ENCODE data around the gene STRADB. TPM values are rescaled to one million over a fixed set of nuclear protein-coding genes. Genes with fewer than 3 reads are reported as not detected.

STRADB gene
- total RNA-seq, 1 experiment from 2014 or later, result 40.5 TPM

GRCh38 chr2:201520201-201520600 lies 68.7 kb downstream of the STRADB start:
- no peak overlapping the region for H3K27ac Mint-ChIP-seq
- H3K79me2 ChIP-seq (ENCODE audit: insufficient read depth, low read length), result no peaks in the 10 kb centered on the region
- H3K79me1 ChIP-seq (ENCODE audit: insufficient read depth, low read depth, low read length, poor library complexity, severe bottlenecking), result no peaks in the 10 kb centered on the region
- no peak overlapping the region for H2BK20ac ChIP-seq (ENCODE audit: low read depth, low read length, poor library complexity, severe bottlenecking)
- DNase-seq, result no peak
- H3K56ac ChIP-seq (ENCODE audit: insufficient read length, low read depth, low read length), result no peak overlapping the region
- no peak overlapping the region for H3T11ph ChIP-seq (ENCODE audit: low read length)
- H3K4me1 ChIP-seq (ENCODE audit: insufficient read depth, low read length), result no peaks in the 10 kb centered on the region
- no peak overlapping the region for H2BK5ac ChIP-seq (ENCODE audit: insufficient read length, low read length)
- TF ChIP-seq CTCF (conservative IDR thresholded peaks at IDR 0.05), result no peak
- H4K8ac ChIP-seq (replicated peaks; ENCODE audit: insufficient read length, low read depth, low read length), result no peak overlapping the region
- H2AFZ ChIP-seq (ENCODE audit: low read length), result no peak overlapping the region
- peaks cover 4% of the 10 kb centered on the region for H3K27me3 Mint-ChIP-seq (ENCODE audit: low read depth)
- H3K27me3 ChIP-seq (ENCODE audit: insufficient read depth, low read length), result no peaks in the 10 kb centered on the region
- no peaks in the 10 kb centered on the region; a peak in 1 of 7 replicates for H3K36me3 Mint-ChIP-seq (ENCODE audit: insufficient read depth in 1 of 3, low read depth in 3 of 3)
- H4K5ac ChIP-seq (ENCODE audit: insufficient read length, low read depth, low read length), result no peak overlapping the region
- no peak overlapping the region for H4K91ac ChIP-seq (ENCODE audit: insufficient read length, low read depth, low read length)
- H2AK5ac ChIP-seq (ENCODE audit: insufficient read length, low read length), result no peak overlapping the region
- H3K23ac ChIP-seq (ENCODE audit: insufficient read length, low read depth, low read length), result no peak overlapping the region
- H3K4me3 Mint-ChIP-seq, result no peak overlapping the region
- H3K4ac ChIP-seq (ENCODE audit: low read depth, low read length), result no peak overlapping the region
- H3K9me3 Mint-ChIP-seq, result peaks cover 2 to 4% of the 10 kb centered on the region in 2 experiments; a peak in 2 of 5 replicates
- no peak overlapping the region for H2BK12ac ChIP-seq (ENCODE audit: insufficient read length, low read depth, low read length)
- no peaks in the 10 kb centered on the region for H3K9me3 ChIP-seq (ENCODE audit: control insufficient read depth, low read depth, low read length)
- WGBS (ENCODE audit: extremely low coverage, insufficient read length, low lambda C conversion rate), result no CpG with 5 or more reads among the region's 2 CpGs
- no peaks in the 10 kb centered on the region for H3K4me1 Mint-ChIP-seq
- H2BK120ac ChIP-seq (ENCODE audit: low read depth, low read length, poor library complexity, severe bottlenecking), result no peak overlapping the region
- no peak overlapping the region for H3K18ac ChIP-seq (ENCODE audit: insufficient read length, low read depth, low read length)
- no peaks in the 10 kb centered on the region for H3K23me2 ChIP-seq (ENCODE audit: insufficient read length, low read depth, low read length, poor library complexity, severe bottlenecking)
- H3K9ac ChIP-seq (ENCODE audit: extremely low read depth, insufficient read length, low read length), result no peak overlapping the region
- H4K20me1 ChIP-seq (ENCODE audit: control insufficient read depth, insufficient read depth, insufficient read length), result no peaks in the 10 kb centered on the region
- no peak overlapping the region for H3K14ac ChIP-seq (ENCODE audit: insufficient read depth, low read length)
- no peak overlapping the region for H2BK15ac ChIP-seq (ENCODE audit: low read depth, low read length)
- no peak overlapping the region for H3K4me2 ChIP-seq (ENCODE audit: insufficient read depth, insufficient read length, low read length)
- H3K27ac ChIP-seq (ENCODE audit: insufficient read length, low read depth, low read length), result no peak overlapping the region

Data from H9 (cell line).